LHCN-M2 (cell line): Measurements from ENCODE around the gene USO1. TPM values are rescaled to one million over a fixed set of nuclear protein-coding genes. Genes with fewer than 3 reads are reported as not detected.
"Not testable (repeated sequence)": the region's sequence is repeated elsewhere in the genome, so short reads cannot be mapped to it uniquely, and the experiment has no call there.

Experiments
- DNase-seq: peaks from one replicate; pipeline ENCODE4 v3.0.0-alpha.2; 2012; ENCODE audit warnings: low read depth
- total RNA-seq: library from RNA; depleted of rRNA; stranded (reverse); fragments of >200 nt; gene quantifications from 2 replicates; pipeline ENCODE4 v1.2.3, GENCODE V29; 2014

The USO1 gene
- total RNA-seq, 1 experiment from 2014 or later, result 94.9 TPM

GRCh38 chr4:75714704-75715103 is 9.7 kb upstream of the USO1 start:
- DNase-seq, result no peak

DNA sequence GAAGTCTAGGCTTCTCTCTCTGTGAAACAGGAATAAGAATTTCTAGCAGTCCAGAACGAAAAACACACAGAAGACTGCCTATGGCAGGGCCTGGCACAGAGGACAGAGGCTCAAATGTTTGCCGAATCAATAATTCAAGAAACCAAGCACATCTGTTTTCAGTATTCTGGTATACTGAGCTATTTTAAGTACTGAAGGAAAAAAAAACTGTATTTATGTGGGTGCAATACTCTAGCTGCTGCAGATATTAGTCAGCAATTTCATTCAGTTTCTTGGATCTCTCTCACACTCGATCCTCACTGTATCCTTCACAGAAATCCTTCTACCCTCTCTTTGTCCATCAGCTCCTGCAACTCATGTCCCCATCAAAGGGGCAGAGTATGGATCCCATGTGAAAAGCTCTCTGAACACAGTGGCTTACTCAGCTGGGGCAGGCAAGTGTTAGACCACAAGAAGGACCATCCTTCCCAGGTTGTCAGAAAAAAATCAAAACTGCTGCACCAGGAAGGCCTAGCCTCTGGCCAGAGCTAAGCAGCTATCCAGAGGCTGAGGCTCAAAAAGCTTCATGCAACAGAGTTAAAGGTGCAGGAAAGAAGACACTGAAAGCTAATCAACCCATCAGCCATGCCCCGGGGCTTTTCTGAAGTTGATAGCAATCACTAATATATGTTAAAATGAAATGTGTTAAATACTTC is 9.1 kb upstream of the USO1 start:
- DNase-seq, result peak; percentile 41

GRCh38 chr4:75716054-75716453 is 8.3 kb upstream of the USO1 start:
- not testable (repeated sequence) for DNase-seq

GRCh38 chr4:75717408-75717807 is 7.0 kb upstream of the USO1 start:
- no peak for DNase-seq

- DNase-seq, result no peak
Observed at GRCh38 chr4:75718529-75718928, 5.8 kb upstream of the USO1 start.

- no peak for DNase-seq
Observed at GRCh38 chr4:75722417-75722816, 2.0 kb upstream of the USO1 start.

DNA sequence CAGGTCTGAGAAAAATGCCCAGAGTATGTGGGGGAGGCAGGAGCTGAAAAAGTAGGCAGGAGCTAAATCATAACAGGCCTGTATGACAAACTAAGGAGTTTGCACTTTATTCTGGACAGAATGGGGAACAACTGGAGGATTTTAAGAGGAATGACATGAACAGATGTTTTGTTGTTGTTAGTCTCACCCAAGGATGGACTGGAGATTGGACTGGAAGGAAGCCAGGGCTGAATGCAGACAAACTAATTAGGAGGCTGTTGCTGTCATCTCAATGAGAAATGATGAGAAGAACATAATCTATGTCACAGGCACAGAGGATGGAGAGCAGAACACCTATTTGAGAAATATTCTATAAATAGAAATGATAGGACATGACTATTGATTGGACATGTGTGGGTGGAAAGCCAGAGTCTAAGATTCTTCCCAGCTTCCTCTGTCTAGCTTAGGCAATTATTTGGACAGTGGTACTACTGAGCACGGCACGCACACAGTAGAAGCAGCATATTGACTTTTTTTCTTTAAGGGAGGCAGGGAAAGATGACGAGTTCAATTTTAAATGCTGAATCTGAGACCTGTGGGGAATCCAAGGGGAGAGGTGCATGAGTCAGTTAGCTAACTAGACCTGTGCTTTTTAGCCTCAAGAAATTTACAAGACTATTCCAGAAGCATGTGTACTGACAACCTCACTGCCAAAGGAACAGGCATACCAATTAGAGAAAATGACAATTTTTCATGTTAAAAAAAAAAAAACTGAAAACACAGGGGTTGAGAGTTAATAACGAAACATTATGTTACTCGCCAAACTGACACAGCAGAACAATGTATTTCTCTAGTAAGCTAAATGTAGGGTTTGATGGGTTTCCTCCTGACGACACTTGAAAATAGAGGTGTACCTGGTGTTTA is 963 bp upstream of the USO1 start:
- DNase-seq, result peak; percentile 83

- DNase-seq, result peak; percentile 85
Observed at GRCh38 chr4:75724867-75725724, 719 bp downstream of the USO1 start.

GRCh38 chr4:75725942-75726538 is 1.7 kb downstream of the USO1 start:
- DNase-seq, result not testable (repeated sequence)

- DNase-seq, result no peak
Observed at GRCh38 chr4:75726577-75726976, 2.2 kb downstream of the USO1 start.

GRCh38 chr4:75727073-75727472 is 2.7 kb downstream of the USO1 start:
- no peak for DNase-seq

GRCh38 chr4:75729836-75730235 is 5.5 kb downstream of the USO1 start:
- no peak for DNase-seq

DNA sequence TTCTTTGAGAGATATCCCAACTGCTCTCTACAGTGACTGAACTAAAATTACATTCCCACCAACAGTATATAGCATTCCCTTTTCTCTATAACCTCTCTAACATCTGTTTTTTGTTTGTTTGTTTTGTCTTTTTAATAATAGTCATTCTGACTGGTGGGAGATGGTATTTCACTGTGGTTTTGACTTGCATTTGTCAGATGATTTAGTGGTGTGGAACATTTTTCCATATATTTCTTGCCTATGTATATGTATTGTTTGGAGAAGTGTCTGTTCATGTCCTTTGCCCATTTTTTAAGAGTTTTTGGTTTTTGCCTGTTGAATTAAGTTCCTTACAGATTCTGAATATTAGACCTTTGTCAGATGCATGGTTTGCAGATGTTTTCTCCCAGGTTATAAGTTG is 9.0 kb downstream of the USO1 start:
- peak; percentile 65 for DNase-seq

- DNase-seq, result no peak
Observed at GRCh38 chr4:75735525-75735924, 11.1 kb downstream of the USO1 start.

- no peak for DNase-seq
Observed at GRCh38 chr4:75736862-75737261, 12.5 kb downstream of the USO1 start.

GRCh38 chr4:75737398-75737797 is 13.0 kb downstream of the USO1 start:
- no peak for DNase-seq

DNA sequence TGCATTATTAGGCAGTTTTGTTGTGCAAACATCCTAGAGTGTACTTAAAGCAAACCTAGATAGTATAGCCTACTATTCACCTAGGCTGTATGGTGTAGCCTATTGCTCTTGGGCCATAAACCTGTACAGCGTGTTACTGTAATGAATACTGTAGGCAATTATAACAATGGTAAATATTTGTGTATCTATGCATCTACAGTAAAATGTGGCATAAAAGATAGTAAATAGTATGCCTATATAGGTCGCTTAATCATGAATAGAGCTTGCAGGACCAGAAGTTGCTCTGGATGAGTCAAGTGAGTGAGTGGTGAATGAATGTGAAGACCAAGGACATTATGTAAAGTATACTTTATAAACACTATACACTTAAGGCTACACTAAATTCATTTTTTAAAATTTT is 16.6 kb downstream of the USO1 start:
- DNase-seq, result no peak

DNA sequence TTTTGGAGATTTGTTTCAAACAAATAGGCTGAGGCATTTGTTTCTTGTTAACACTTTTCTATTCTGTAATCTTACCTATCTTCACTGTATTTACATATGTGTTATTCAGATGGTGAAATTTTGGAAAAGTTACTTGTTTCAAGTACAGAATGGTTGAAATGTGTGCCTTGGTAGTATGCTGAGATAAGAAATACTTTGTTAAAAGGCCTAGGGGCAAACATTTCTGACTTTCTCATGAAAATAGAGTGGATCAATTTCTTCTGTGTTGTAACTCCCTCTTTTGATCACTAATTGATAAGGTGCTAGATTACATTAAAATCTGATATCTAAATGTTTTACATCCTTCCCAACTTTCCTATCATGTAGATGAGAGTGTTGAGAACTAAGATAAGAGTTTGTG is 18.1 kb downstream of the USO1 start:
- DNase-seq, result no peak

DNA sequence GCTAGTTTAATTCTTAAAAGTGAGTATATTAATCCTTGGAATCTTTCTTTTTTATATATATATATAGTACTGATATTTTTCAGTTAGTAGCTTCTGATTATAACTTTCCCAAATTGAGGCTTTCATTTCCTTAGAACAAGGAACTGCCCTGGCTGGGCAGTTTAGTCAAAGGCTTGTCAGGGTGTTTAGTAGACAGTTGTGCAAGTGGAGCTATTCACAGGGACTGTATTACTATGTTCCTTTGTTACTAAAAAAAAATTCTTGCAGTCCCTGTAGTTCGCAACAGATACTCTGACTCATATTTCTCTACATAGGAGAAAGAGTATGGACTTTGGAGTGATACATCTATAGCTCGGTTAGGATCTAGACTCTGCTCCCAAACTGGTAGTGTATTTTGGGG is 20.8 kb downstream of the USO1 start:
- peak; percentile 64 for DNase-seq

DNA sequence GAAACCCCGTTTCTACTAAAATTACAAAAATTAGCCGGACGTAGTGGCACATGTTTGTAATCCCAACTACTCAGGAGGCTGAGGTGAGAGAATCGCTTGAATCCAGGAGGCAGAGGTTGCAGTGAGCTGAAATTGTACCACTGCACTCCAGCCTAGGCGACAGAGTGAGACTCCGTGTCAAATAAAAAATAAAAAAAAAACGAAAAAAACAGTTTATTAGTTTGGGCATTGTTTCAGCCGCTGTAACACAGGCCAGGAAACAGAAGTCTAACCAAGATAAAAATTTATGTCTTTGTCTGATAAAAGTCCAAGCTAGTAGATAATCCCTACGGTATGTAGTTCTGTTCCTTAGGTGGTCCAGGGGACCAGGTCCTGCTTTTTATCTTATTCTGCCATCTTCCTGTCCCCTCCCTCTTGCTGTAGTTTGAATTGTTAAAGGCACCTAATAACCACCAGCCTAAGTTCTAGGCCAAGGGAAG is 21.4 kb downstream of the USO1 start:
- no peak for DNase-seq

GRCh38 chr4:75752637-75753036 is 28.3 kb downstream of the USO1 start:
- no peak for DNase-seq
